WTC11 (cell line): ENCODE measurements around the gene CLEC7A. TPM values are rescaled to one million over a fixed set of nuclear protein-coding genes. Genes with fewer than 3 reads are reported as not detected.

Experiments
- ATAC-seq: fragments of 200-7000 bp; cut with Tn5 transposase; 2 replicates; pipeline ENCODE4 v1.10.0; 2021; ENCODE audit warnings: mild to moderate bottlenecking, moderate library complexity
- CTCF ChIA-PET: fragments of 300-600 bp; sonication (Branson Sonifier 250); formaldehyde crosslinking; loops from one replicate; lab custom pipeline; 2021; ENCODE audit warnings: antibody characterized with exemption; lab: Charles Lee
- POLR2A ChIA-PET: fragments of 350-600 bp; sonication (Branson Sonifier 250); formaldehyde crosslinking; loops from one replicate; lab custom pipeline; 2021; ENCODE audit warnings: antibody characterized with exemption; lab: Charles Lee
- DNase-seq: peaks from one replicate; pipeline ENCODE4 v3.0.0; 2021; ENCODE audit warnings: low spot score
- H3K27ac Mint-ChIP-seq: 2 replicates; pipeline ENCODE4 v1.8.0; 2021; ENCODE audit warnings: mixed read lengths
- H3K27me3 Mint-ChIP-seq: 2 replicates; pipeline ENCODE4 v1.8.0; 2021; ENCODE audit warnings: low read depth, mild to moderate bottlenecking, moderate library complexity, mixed read lengths
- H3K36me3 Mint-ChIP-seq: 2 replicates; pipeline ENCODE4 v1.8.0; 2021; ENCODE audit warnings: mixed read lengths
- H3K4me1 Mint-ChIP-seq: 2 replicates; pipeline ENCODE4 v1.8.0; 2022; ENCODE audit warnings: mixed read lengths
- H3K4me3 Mint-ChIP-seq: 2 replicates; pipeline ENCODE4 v1.8.0; 2021; ENCODE audit warnings: mild to moderate bottlenecking, moderate library complexity, mixed read lengths
- H3K9me3 Mint-ChIP-seq: 2 replicates; pipeline ENCODE4 v1.8.0; 2021; ENCODE audit warnings: mixed read lengths
- AR ChIP-seq: fragments of 250-450 bp; sonication (Bioruptor Pico); IDR thresholded peaks from 2 replicates; pipeline ENCODE4 v1.9.0; 2021; ENCODE audit warnings: mild to moderate bottlenecking
- ATF1 ChIP-seq: sonication (generic); formaldehyde crosslinking; IDR thresholded peaks from 2 replicates; pipeline ENCODE4 v1.8.1; 2023; ENCODE audit warnings: mild to moderate bottlenecking, moderate library complexity, missing genetic modification reagents
- CREB1 ChIP-seq: sonication (generic); formaldehyde crosslinking; IDR thresholded peaks from 2 replicates; pipeline ENCODE4 v1.8.0; 2023; ENCODE audit warnings: mild to moderate bottlenecking, missing genetic modification reagents
- CREM ChIP-seq: sonication (generic); formaldehyde crosslinking; IDR thresholded peaks from 2 replicates; pipeline ENCODE4 v1.8.1; 2022; ENCODE audit warnings: mild to moderate bottlenecking, missing genetic modification reagents, moderate library complexity
- EMX1 ChIP-seq: fragments of 250-450 bp; sonication (Bioruptor Pico); IDR thresholded peaks from 2 replicates; pipeline ENCODE4 v1.8.0; 2021; ENCODE audit warnings: mild to moderate bottlenecking
- GRHL2 ChIP-seq: fragments of 250-450 bp; sonication (Bioruptor Pico); IDR thresholded peaks from 2 replicates; pipeline ENCODE4 v1.8.0; 2022; ENCODE audit warnings: mild to moderate bottlenecking, moderate library complexity; ENCODE audit not compliant: insufficient replicate concordance, severe bottlenecking
- KAT7 ChIP-seq: sonication (generic); formaldehyde crosslinking; IDR thresholded peaks from 2 replicates; pipeline ENCODE4 v1.8.1; 2023; ENCODE audit warnings: missing genetic modification reagents, mild to moderate bottlenecking, borderline replicate concordance
- NFATC4 ChIP-seq: fragments of 250-450 bp; sonication (Bioruptor Pico); IDR thresholded peaks from 2 replicates; pipeline ENCODE4 v1.9.0; 2021; ENCODE audit warnings: mild to moderate bottlenecking
- NFE2L1 ChIP-seq: sonication (generic); formaldehyde crosslinking; IDR thresholded peaks from 2 replicates; pipeline ENCODE4 v1.8.1; 2023; ENCODE audit warnings: missing genetic modification reagents
- NFYB ChIP-seq: sonication (generic); formaldehyde crosslinking; conservative IDR thresholded peaks from 2 replicates; pipeline ENCODE4 v1.8.0; 2022; ENCODE audit warnings: low read depth, missing genetic modification reagents
- NR3C1 ChIP-seq: sonication (generic); formaldehyde crosslinking; conservative IDR thresholded peaks from 2 replicates; pipeline ENCODE4 v1.8.1; 2023; ENCODE audit warnings: low read depth, mild to moderate bottlenecking, missing genetic modification reagents
- OVOL2 ChIP-seq: fragments of 250-450 bp; sonication (Bioruptor Pico); IDR thresholded peaks from 2 replicates; pipeline ENCODE4 v1.9.0; 2021; ENCODE audit warnings: mild to moderate bottlenecking, borderline replicate concordance
- PRDM15 ChIP-seq: sonication (generic); formaldehyde crosslinking; IDR thresholded peaks from 2 replicates; pipeline ENCODE4 v1.8.0; 2022; ENCODE audit warnings: missing genetic modification reagents
- PRRX2 ChIP-seq: fragments of 250-450 bp; sonication (Bioruptor Pico); IDR thresholded peaks from 2 replicates; pipeline ENCODE4 v1.8.0; 2021; ENCODE audit warnings: mild to moderate bottlenecking
- RELA ChIP-seq: sonication (generic); formaldehyde crosslinking; IDR thresholded peaks from 2 replicates; pipeline ENCODE4 v1.8.1; 2022; ENCODE audit warnings: missing genetic modification reagents, mild to moderate bottlenecking, borderline replicate concordance
- SMAD3 ChIP-seq: sonication (generic); formaldehyde crosslinking; IDR thresholded peaks from 2 replicates; pipeline ENCODE4 v1.8.0; 2022; ENCODE audit warnings: missing genetic modification reagents, mild to moderate bottlenecking, borderline replicate concordance
- SP1 ChIP-seq: sonication (generic); formaldehyde crosslinking; conservative IDR thresholded peaks from 2 replicates; pipeline ENCODE4 v1.8.1; 2022; ENCODE audit warnings: missing genetic modification reagents
- TCF7 ChIP-seq: sonication (generic); formaldehyde crosslinking; IDR thresholded peaks from 2 replicates; pipeline ENCODE4 v1.8.0; 2022; ENCODE audit warnings: mild to moderate bottlenecking, low read depth, missing genetic modification reagents, moderate library complexity
- TEAD4 ChIP-seq: sonication (generic); formaldehyde crosslinking; IDR thresholded peaks from 2 replicates; pipeline ENCODE4 v1.8.0; 2022; ENCODE audit warnings: mild to moderate bottlenecking, missing genetic modification reagents
- TP53 ChIP-seq: sonication (generic); formaldehyde crosslinking; IDR thresholded peaks from 2 replicates; pipeline ENCODE4 v1.8.1; 2023; ENCODE audit warnings: mild to moderate bottlenecking, missing genetic modification reagents
- ZNF121 ChIP-seq: sonication (generic); formaldehyde crosslinking; IDR thresholded peaks from 2 replicates; pipeline ENCODE4 v1.8.0; 2023; ENCODE audit warnings: missing genetic modification reagents
- ZNF219 ChIP-seq: sonication (generic); formaldehyde crosslinking; IDR thresholded peaks from 2 replicates; pipeline ENCODE4 v1.8.0; 2023; ENCODE audit warnings: missing genetic modification reagents, mild to moderate bottlenecking, borderline replicate concordance
- ZNF232 ChIP-seq: sonication (generic); formaldehyde crosslinking; IDR thresholded peaks from 2 replicates; pipeline ENCODE4 v1.8.0; 2022; ENCODE audit warnings: mild to moderate bottlenecking, missing genetic modification reagents
- ZNF317 ChIP-seq: sonication (generic); formaldehyde crosslinking; IDR thresholded peaks from 2 replicates; pipeline ENCODE4 v1.8.1; 2023; ENCODE audit warnings: low read depth, mild to moderate bottlenecking, moderate library complexity, missing genetic modification reagents, borderline replicate concordance
- ZNF396 ChIP-seq: fragments of 250-450 bp; sonication (Bioruptor Pico); IDR thresholded peaks from 2 replicates; pipeline ENCODE4 v1.8.0; 2021; ENCODE audit warnings: mild to moderate bottlenecking, moderate library complexity, borderline replicate concordance
- total RNA-seq: library from RNA; stranded (reverse); gene quantifications from 3 replicates; pipeline ENCODE4 v1.2.3, GENCODE V29; 2021
- TF ChIP-seq, protein P1 (sequence below): sonication (generic); formaldehyde crosslinking; IDR thresholded peaks from 2 replicates; pipeline ENCODE4 v1.8.1; 2023; ENCODE audit warnings: mild to moderate bottlenecking, missing genetic modification reagents, moderate library complexity
- TF ChIP-seq, protein P2 (sequence below): sonication (generic); formaldehyde crosslinking; IDR thresholded peaks from 2 replicates; pipeline ENCODE4 v1.8.1; 2022; ENCODE audit warnings: missing genetic modification reagents, borderline replicate concordance

The CLEC7A gene
- total RNA-seq, 1 experiment from 2014 or later: 0.48 TPM

DNA sequence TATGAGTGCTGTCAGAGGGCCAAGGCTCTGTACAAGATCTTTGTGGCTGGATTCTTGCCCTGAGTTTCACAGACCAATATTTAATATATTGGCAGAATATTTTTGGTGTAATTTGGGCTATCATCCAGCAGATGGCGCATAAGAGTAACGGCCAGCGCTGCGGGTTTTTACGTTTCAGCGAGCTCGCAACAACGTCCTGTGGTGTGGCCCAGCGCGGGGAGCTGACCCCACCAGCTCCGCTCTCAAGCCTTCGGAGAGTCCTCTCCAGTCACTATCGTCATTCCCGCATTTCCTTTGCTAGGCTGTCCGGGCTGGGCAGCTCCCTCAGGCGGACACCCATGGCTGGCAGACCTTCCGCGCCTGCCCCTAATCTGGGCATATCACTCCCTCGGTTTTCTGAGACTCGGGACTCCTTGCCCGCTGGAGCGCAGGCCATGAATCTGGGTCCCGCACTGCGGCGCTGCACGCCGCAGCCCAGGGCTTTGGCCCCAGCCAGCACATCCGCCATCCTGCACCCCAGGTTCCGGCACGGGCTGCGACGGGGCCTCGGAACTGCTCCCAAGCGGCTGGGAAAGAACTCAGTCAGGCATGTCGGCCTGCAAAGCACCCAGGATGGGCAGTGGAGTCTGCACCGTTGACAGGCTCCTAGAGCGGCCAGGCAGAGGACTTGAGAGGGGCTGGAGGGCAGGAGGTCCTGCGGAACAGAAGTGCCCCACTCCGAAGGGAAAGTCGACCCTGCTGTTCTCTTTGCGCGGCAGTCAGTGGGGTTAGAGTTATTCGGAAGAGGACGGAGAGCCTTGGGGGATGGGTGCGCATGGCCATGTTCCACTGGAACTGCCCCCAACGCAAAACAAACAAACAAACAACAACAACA lies 23.5 kb upstream of the CLEC7A start (continued):
- TF ChIP-seq PRDM15 (CRISPR knock-in tag) (no peak), NFATC4 (CRISPR knock-in tag) (no peak), SP1 (no peak), TEAD4 (CRISPR knock-in tag) (no peak), OVOL2 (CRISPR knock-in tag) (no peak), AR (CRISPR knock-in tag) (no peak), ZNF219 (CRISPR knock-in tag) (no peak), PRRX2 (CRISPR knock-in tag) (no peak), SMAD3 (CRISPR knock-in tag) (no peak), KAT7 (no peak), ZNF317 (CRISPR knock-in tag) (no peak), CREM (CRISPR knock-in tag) (0 out of 2 replicates have a peak, but pooled peaks have one; percentile 51), ZNF121 (peak; percentile 42; the same call in 1 of the 2 replicates), EMX1 (CRISPR knock-in tag) (no peak), NR3C1 (CRISPR knock-in tag) (no peak)
- TF ChIP-seq, protein P1, sequence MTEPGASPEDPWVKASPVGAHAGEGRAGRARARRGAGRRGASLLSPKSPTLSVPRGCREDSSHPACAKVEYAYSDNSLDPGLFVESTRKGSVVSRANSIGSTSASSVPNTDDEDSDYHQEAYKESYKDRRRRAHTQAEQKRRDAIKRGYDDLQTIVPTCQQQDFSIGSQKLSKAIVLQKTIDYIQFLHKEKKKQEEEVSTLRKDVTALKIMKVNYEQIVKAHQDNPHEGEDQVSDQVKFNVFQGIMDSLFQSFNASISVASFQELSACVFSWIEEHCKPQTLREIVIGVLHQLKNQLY: no peak

- ChIA-PET POLR2A (no interaction called here), CTCF (no interaction called here)
- Mint-ChIP-seq H3K4me3 (no peak overlapping the region), H3K27ac (no peak overlapping the region), H3K36me3 (no peaks in the 10 kb centered on the region), H3K9me3 (peaks cover 10% of the 10 kb centered on the region), H3K27me3 (no peaks in the 10 kb centered on the region; the same call in 1 of the 2 replicates), H3K4me1 (peaks cover 7% of the 10 kb centered on the region)
- no peak for ATAC-seq
- DNase-seq: no peak
- no peak for TF ChIP-seq ZNF396 (CRISPR knock-in tag)
- TF ChIP-seq AR (CRISPR knock-in tag): no peak
- TF ChIP-seq NFE2L1 (CRISPR knock-in tag): no peak
- no peak for TF ChIP-seq ZNF232 (CRISPR knock-in tag)
- no peak for TF ChIP-seq CREB1
- TF ChIP-seq NFYB: no peak
- no peak for TF ChIP-seq TP53
- no peak for TF ChIP-seq GRHL2
- no peak for TF ChIP-seq RELA (CRISPR knock-in tag)
- no peak for TF ChIP-seq ATF1 (CRISPR knock-in tag)
- no peak for TF ChIP-seq NFATC4 (CRISPR knock-in tag)
- TF ChIP-seq, protein P2, sequence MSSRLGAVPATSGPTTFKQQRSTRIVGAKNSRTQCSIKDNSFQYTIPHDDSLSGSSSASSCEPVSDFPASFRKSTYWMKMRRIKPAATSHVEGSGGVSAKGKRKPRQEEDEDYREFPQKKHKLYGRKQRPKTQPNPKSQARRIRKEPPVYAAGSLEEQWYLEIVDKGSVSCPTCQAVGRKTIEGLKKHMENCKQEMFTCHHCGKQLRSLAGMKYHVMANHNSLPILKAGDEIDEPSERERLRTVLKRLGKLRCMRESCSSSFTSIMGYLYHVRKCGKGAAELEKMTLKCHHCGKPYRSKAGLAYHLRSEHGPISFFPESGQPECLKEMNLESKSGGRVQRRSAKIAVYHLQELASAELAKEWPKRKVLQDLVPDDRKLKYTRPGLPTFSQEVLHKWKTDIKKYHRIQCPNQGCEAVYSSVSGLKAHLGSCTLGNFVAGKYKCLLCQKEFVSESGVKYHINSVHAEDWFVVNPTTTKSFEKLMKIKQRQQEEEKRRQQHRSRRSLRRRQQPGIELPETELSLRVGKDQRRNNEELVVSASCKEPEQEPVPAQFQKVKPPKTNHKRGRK (CRISPR knock-in tag): no peak
- TF ChIP-seq TCF7 (CRISPR knock-in tag): no peak
These were observed 21.6 kb upstream of the CLEC7A start for GRCh38 chr12:10151621-10152020.
